Panc1 (cell line): ENCODE results near the gene PERCC1. TPM values are rescaled to one million over a fixed set of nuclear protein-coding genes. Genes with fewer than 3 reads are reported as not detected.
A peak's percentile ranks its signal among the peaks of the same experiment; 100 is the strongest.

ENCODE experiments used
- ATAC-seq: fragments of 200-7000 bp; cut with Tn5 transposase; 2 replicates; pipeline ENCODE4 v1.9.1; 2020; ENCODE audit warnings: mild to moderate bottlenecking, moderate library complexity
- BruUV-seq: library from RNA; stranded (reverse); fragments of 400-500 nt; replicated peaks from 2 replicates; lab custom pipeline; 2021; lab: Mats Ljungman, UMichigan
- CTCF ChIA-PET: fragments of 300-600 bp; sonication (Branson Sonifier 250); formaldehyde crosslinking; loops from one replicate; lab custom pipeline; 2022; ENCODE audit warnings: antibody characterized with exemption; lab: Charles Lee
- POLR2A ChIA-PET: fragments of 300-600 bp; sonication (Branson Sonifier 250); formaldehyde crosslinking; loops from one replicate; lab custom pipeline; 2022; ENCODE audit warnings: antibody characterized with exemption; lab: Charles Lee
- DNase-seq: peaks from one replicate; pipeline ENCODE4 v3.0.0-alpha.2; 2010; ENCODE audit warnings: low read depth, low spot score
- H3K27ac ChIP-seq: 2 replicates; pipeline ENCODE4 v1.5.1; 2011; ENCODE audit warnings: mild to moderate bottlenecking, low read length, inconsistent platforms
- H3K27me3 ChIP-seq: fragments of 200-500 bp; sonication (Bioruptor generic); 2 replicates; pipeline ENCODE4 v1.6.0; 2014; ENCODE audit warnings: low read length, inconsistent platforms; ENCODE audit not compliant: control insufficient read depth, insufficient read depth
- H3K36me3 ChIP-seq: fragments of 200-500 bp; sonication (Bioruptor generic); 2 replicates; pipeline ENCODE4 v1.5.1; 2014; ENCODE audit warnings: inconsistent platforms, mild to moderate bottlenecking, low read length, moderate library complexity; ENCODE audit not compliant: control insufficient read depth, insufficient read depth
- H3K4me1 ChIP-seq: 2 replicates; pipeline ENCODE4 v1.5.1; 2011; ENCODE audit warnings: inconsistent platforms, mild to moderate bottlenecking, low read length, moderate library complexity; ENCODE audit not compliant: control insufficient read depth, insufficient read depth
- H3K4me3 ChIP-seq, 2 experiments: 2 replicates each; pipeline ENCODE4 v1.5.1; 2011 to 2012; ENCODE audit warnings: low read depth in 2 of 2, low read length in 2 of 2, mild to moderate bottlenecking in 2 of 2, inconsistent platforms in 1 of 2, moderate library complexity in 1 of 2
- H3K9me3 ChIP-seq: fragments of 200-500 bp; sonication (Bioruptor generic); 2 replicates; pipeline ENCODE4 v1.5.1; 2014; ENCODE audit warnings: low read depth, mild to moderate bottlenecking, inconsistent platforms, low read length, moderate library complexity; ENCODE audit not compliant: control insufficient read depth, insufficient read depth
- CTCF ChIP-seq: fragments of 450-650 bp; IDR thresholded peaks from 2 replicates; pipeline ENCODE4 v1.5.1; 2017; ENCODE audit warnings: mild to moderate bottlenecking
- POLR2AphosphoS5 ChIP-seq: IDR thresholded peaks from 2 replicates; pipeline ENCODE4 v1.6.1; 2012; ENCODE audit warnings: mild to moderate bottlenecking, low read depth, low read length, moderate library complexity
- REST ChIP-seq, 2 experiments: IDR thresholded peaks; 2 replicates each; pipeline ENCODE4 v1.6.1; 2011 to 2012; ENCODE audit warnings: low read depth in 2 of 2, control low read depth in 1 of 2, low read length in 1 of 2, mild to moderate bottlenecking in 1 of 2, moderate library complexity in 1 of 2; ENCODE audit not compliant: insufficient read depth in 1 of 2
- SIN3A ChIP-seq: IDR thresholded peaks from 2 replicates; pipeline ENCODE4 v1.6.1; 2012; ENCODE audit warnings: low read depth, mild to moderate bottlenecking, low read length, moderate library complexity, borderline replicate concordance; ENCODE audit not compliant: insufficient read depth
- TCF7L2 ChIP-seq: IDR thresholded peaks from 2 replicates; pipeline ENCODE4 v1.6.1; 2011; ENCODE audit warnings: mild to moderate bottlenecking, low read depth, low read length, inconsistent platforms
- in situ Hi-C: cut with HindIII; loops from 2 replicates; pipeline ENCODE4 v1.10.0; 2016; ENCODE audit warnings: low sequenced_read_pairs, low pct_unique_long_range_greater_than_20kb
- intact Hi-C: fragments of 100-400 bp; cut with micrococcal nuclease; formaldehyde crosslinking; loops from one replicate; pipeline ENCODE4 v1.10.0; 2022; ENCODE audit not compliant: unreplicated experiment
- total RNA-seq: library from RNA; stranded (reverse); gene quantifications from one replicate; pipeline ENCODE4 v1.2.1, GENCODE V29; 2021; ENCODE audit not compliant: unreplicated experiment

The PERCC1 gene
- total RNA-seq, 1 experiment from 2014 or later: not detected

- CTCF ChIA-PET: interaction anchor here (0.5 to 0.6 kb wide), 2 partner anchors 151 to 249 kb away, joined by 3 to 6 read pairs; no protein-coding TSS in a partner anchor
- DNase-seq: no peak
These were observed 40.8 kb downstream of the PERCC1 start for GRCh38 chr16:1471569-1472194.

GRCh38 chr16:1472974-1473373 lies 42.1 kb downstream of the PERCC1 start:
- no peak for TF ChIP-seq TCF7L2
- TF ChIP-seq CTCF: no peak
- TF ChIP-seq POLR2AphosphoS5: no peak
- TF ChIP-seq SIN3A: no peak
- no peak for TF ChIP-seq REST (IDR thresholded peaks at IDR 0.05; ENCODE audit: insufficient read depth in 1 of 2, low read depth in 2 of 2, low read length in 1 of 2)
- intact Hi-C loops: no loop called here

More at GRCh38 chr16:1471569-1472194, 40.8 kb downstream of the PERCC1 start:
- in situ Hi-C loops: no loop called here
- Histone ChIP-seq H3K9me3 (no peaks in the 10 kb centered on the region), H3K4me3 (no peak overlapping the region), H3K27me3 (no peaks in the 10 kb centered on the region), H3K36me3 (no peaks in the 10 kb centered on the region; the same call in 1 of the 2 replicates), H3K4me1 (peaks cover 28% of the 10 kb centered on the region), H3K27ac (peak overlapping the region; percentile 1; the same call in 1 of the 2 replicates)
- POLR2A ChIA-PET: no interaction called here
- TF ChIP-seq POLR2AphosphoS5 (no peak), SIN3A (no peak), CTCF (no peak), TCF7L2 (no peak), REST (IDR thresholded peaks at IDR 0.05; ENCODE audit: insufficient read depth in 1 of 2, low read depth in 2 of 2, low read length in 1 of 2) (no peak)
- ATAC-seq: no peak
- TSS peak; percentile 58 for BruUV-seq
- intact Hi-C loops: no loop called here

More at GRCh38 chr16:1472974-1473373, 42.1 kb downstream of the PERCC1 start:
- CTCF ChIA-PET: no interaction called here
- no peaks in the 10 kb centered on the region for H3K9me3 ChIP-seq
- ATAC-seq (no peak), DNase-seq (no peak)
- H3K27ac ChIP-seq: no peak overlapping the region; the same call in 1 of the 2 replicates
- H3K4me3 ChIP-seq: peak overlapping the region in 1 of 2 experiments; percentile 32; a peak in 2 of 4 replicates
- no peaks in the 10 kb centered on the region; the same call in 1 of the 2 replicates for H3K36me3 ChIP-seq
- no TSS peak for BruUV-seq
- H3K27me3 ChIP-seq: no peaks in the 10 kb centered on the region
- in situ Hi-C loops: no loop called here
- H3K4me1 ChIP-seq: peaks cover 28% of the 10 kb centered on the region
- POLR2A ChIA-PET: interaction anchor here (0.7 kb wide), 1 partner anchor 20 kb away, joined by 14 read pairs; the partner anchor contains the start of gene TELO2
